Upper lobe of right lung (tissue), 1 donor: ENCODE results near the gene E2F2. TPM values are rescaled to one million over a fixed set of nuclear protein-coding genes. Genes with fewer than 3 reads are reported as not detected.
A peak's percentile ranks its signal among the peaks of the same experiment; 100 is the strongest.

Experiments used
- ATAC-seq: fragments of 200-7000 bp; cut with Tn5 transposase; one replicate; pipeline ENCODE4 v1.9.1; 2020; ENCODE audit warnings: mild to moderate bottlenecking, moderate library complexity
- DNase-seq: peaks from one replicate; pipeline ENCODE4 v3.0.0-alpha.2; 2020
- H3K27ac ChIP-seq: fragments of 200-600 bp; one replicate; pipeline ENCODE4 v1.8.0; 2022
- H3K27me3 ChIP-seq: fragments of 200-600 bp; one replicate; pipeline ENCODE4 v1.8.0; 2022; ENCODE audit warnings: mild to moderate bottlenecking
- H3K36me3 ChIP-seq: fragments of 200-600 bp; one replicate; pipeline ENCODE4 v1.8.0; 2022
- H3K4me1 ChIP-seq: fragments of 200-600 bp; one replicate; pipeline ENCODE4 v1.8.0; 2022
- H3K4me3 ChIP-seq: fragments of 200-600 bp; one replicate; pipeline ENCODE4 v1.8.0; 2022; ENCODE audit warnings: mild to moderate bottlenecking
- H3K9me3 ChIP-seq: fragments of 200-600 bp; one replicate; pipeline ENCODE4 v1.8.0; 2022
- CTCF ChIP-seq: fragments of 200-600 bp; IDR thresholded peaks from one replicate; pipeline ENCODE4 v1.8.0; 2022; ENCODE audit warnings: antibody characterized with exemption
- intact Hi-C: fragments of 100-400 bp; cut with DNase I; formaldehyde crosslinking; loops from one replicate; pipeline ENCODE4 v1.11.0; 2022
- total RNA-seq: library from RNA; stranded (reverse); fragmentation: NEBNext Ultra II Directional; extraction: Animal tissue kit (Norgen Biotek cat#: 25700); gene quantifications from one replicate; pipeline ENCODE4 v1.2.1, GENCODE V29; 2021
- donor health status: DM: no; HTN: yes; CAD: no; lungs with severe emphysema.

The E2F2 gene
- total RNA-seq, 1 donor from 2014 or later: 0.32 TPM

- intact Hi-C loops: no loop called here
Observed at GRCh38 chr1:23565776-23566175, 34.7 kb upstream of the E2F2 start.

GRCh38 chr1:23564529-23565122, 33.6 kb upstream of the E2F2 start:
- H3K4me1 ChIP-seq: peaks cover 44% of the 10 kb centered on the region
- ATAC-seq: no peak
- no peaks in the 10 kb centered on the region for H3K9me3 ChIP-seq

More at GRCh38 chr1:23565776-23566175, 34.7 kb upstream of the E2F2 start:
- no peaks in the 10 kb centered on the region for H3K36me3 ChIP-seq
- DNase-seq: no peak
- no peak for ATAC-seq
- H3K27ac ChIP-seq: peak overlapping the region; percentile 0
- no peaks in the 10 kb centered on the region for H3K9me3 ChIP-seq
- no peak for TF ChIP-seq CTCF
- H3K27me3 ChIP-seq: no peaks in the 10 kb centered on the region
- H3K4me1 ChIP-seq: peaks cover 32% of the 10 kb centered on the region
- no peak overlapping the region for H3K4me3 ChIP-seq

GRCh38 chr1:23563755-23564374, 32.8 kb upstream of the E2F2 start:
- TF ChIP-seq CTCF: no peak
- H3K27ac ChIP-seq: peak overlapping the region; percentile 94
- intact Hi-C loops: no loop called here
- no peak for ATAC-seq
- no peaks in the 10 kb centered on the region for H3K36me3 ChIP-seq
- DNase-seq: no peak
- peaks cover 39% of the 10 kb centered on the region for H3K4me1 ChIP-seq
- no peaks in the 10 kb centered on the region for H3K9me3 ChIP-seq
- no peaks in the 10 kb centered on the region for H3K27me3 ChIP-seq
- H3K4me3 ChIP-seq: no peak overlapping the region

More at GRCh38 chr1:23564529-23565122, 33.6 kb upstream of the E2F2 start:
- intact Hi-C loops: no loop called here
- no peak overlapping the region for H3K4me3 ChIP-seq
- TF ChIP-seq CTCF: no peak
- no peaks in the 10 kb centered on the region for H3K27me3 ChIP-seq
- peak overlapping the region; percentile 94 for H3K27ac ChIP-seq
- H3K36me3 ChIP-seq: no peaks in the 10 kb centered on the region
- no peak for DNase-seq

- H3K36me3 ChIP-seq: peaks cover under 1% of the 10 kb centered on the region
- peaks cover 35% of the 10 kb centered on the region for H3K4me1 ChIP-seq
- H3K27ac ChIP-seq: peak overlapping the region; percentile 94
- ATAC-seq (no peak), DNase-seq (no peak)
- H3K4me3 ChIP-seq: no peak overlapping the region
- H3K27me3 ChIP-seq: no peaks in the 10 kb centered on the region
- TF ChIP-seq CTCF: no peak
- intact Hi-C loops: no loop called here
- no peaks in the 10 kb centered on the region for H3K9me3 ChIP-seq
Observed at GRCh38 chr1:23563003-23563402, 32.0 kb upstream of the E2F2 start.

GRCh38 chr1:23562137-23562876, 31.3 kb upstream of the E2F2 start:
- Histone ChIP-seq H3K4me3 (peak overlapping the region; percentile 28), H3K36me3 (peaks cover 8% of the 10 kb centered on the region), H3K27ac (peak overlapping the region; percentile 94), H3K4me1 (peaks cover 41% of the 10 kb centered on the region), H3K9me3 (no peaks in the 10 kb centered on the region), H3K27me3 (no peaks in the 10 kb centered on the region)
- intact Hi-C loops: no loop called here
- TF ChIP-seq CTCF: no peak
- DNase-seq: peak; percentile 96
- ATAC-seq: peak; percentile 81
